ENCODE results near the gene YKT6. TPM values are rescaled to one million over a fixed set of nuclear protein-coding genes. Genes with fewer than 3 reads are reported as not detected.

YKT6 gene
- total and polyA plus RNA-seq, 2 donors (not counting 1 experiment from before 2014, with no cell fraction given): 36.5 to 62.3 TPM

DNA sequence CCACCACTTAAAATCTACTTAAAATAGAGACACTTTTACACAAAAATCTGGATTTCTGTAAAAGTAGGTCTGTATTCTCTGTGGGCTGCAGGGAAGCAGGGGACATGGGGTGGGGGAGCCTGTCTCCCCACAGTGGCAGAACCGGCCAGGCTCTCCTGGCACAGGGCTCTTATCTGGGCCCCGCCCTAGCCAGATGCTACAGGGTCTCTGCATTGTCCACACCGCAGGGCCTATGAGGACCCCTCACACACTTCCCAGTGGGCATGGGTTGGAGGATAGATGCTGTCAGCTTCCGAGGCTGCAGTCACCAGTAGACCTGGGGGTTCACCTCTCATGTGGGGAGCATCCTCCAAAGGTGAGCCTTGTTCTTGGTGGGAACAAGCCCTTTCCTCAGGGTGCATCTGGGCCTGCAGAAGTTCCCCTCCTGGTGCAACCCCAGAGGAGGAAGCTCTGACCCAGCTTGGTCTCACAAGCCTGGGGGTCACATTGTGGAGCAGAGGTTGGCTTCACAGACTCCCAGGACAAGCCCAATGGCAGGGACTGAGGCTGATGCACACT lies 44.2 kb upstream of the YKT6 start:
- H3K9me3 ChIP-seq (ENCODE audit: control extremely low read depth in 1 of 3, control insufficient read depth in 2 of 3, insufficient read depth in 1 of 3, low read length in 2 of 3): no peaks in the 10 kb centered on the region
- POLR2A ChIA-PET: no interaction called here
- CTCF ChIA-PET: no interaction called here
- no peaks in the 10 kb centered on the region for H3K79me2 ChIP-seq (ENCODE audit: control insufficient read depth, insufficient read depth, low read length)
- TF ChIP-seq EZH2 (IDR thresholded peaks at IDR 0.05; ENCODE audit: borderline replicate concordance, insufficient read depth, low read depth, low read length, poor library complexity, severe bottlenecking): no peak
- TF ChIP-seq CTCF (IDR thresholded peaks at IDR 0.05): no peak
- no peaks in the 10 kb centered on the region for H3K4me1 ChIP-seq (ENCODE audit: control insufficient read depth in 2 of 2, insufficient read depth in 2 of 2, low read length in 2 of 2)
- Mint-ChIP-seq H3K4me1 (no peaks in the 10 kb centered on the region), H3K27ac (no peak overlapping the region), H3K4me3 (no peak overlapping the region), H3K9me3 (ENCODE audit: insufficient read depth) (no peaks in the 10 kb centered on the region), H3K27me3 (no peaks in the 10 kb centered on the region)
- WGBS (ENCODE audit: insufficient coverage): 93% methylated on average over 4 of the region's 4 CpGs
- no peak overlapping the region for H3K4me2 ChIP-seq (replicated peaks; ENCODE audit: low read depth, low read length, poor library complexity, severe bottlenecking)
- no peak overlapping the region for H2AFZ ChIP-seq (ENCODE audit: insufficient read depth, low read depth, low read length, poor library complexity, severe bottlenecking)
- DNase-seq: no peak
- H3K27me3 ChIP-seq (replicated peaks in 1 of 4; ENCODE audit: control extremely low read depth in 1 of 4, control insufficient read depth in 3 of 4, insufficient read depth in 4 of 4, low read length in 3 of 4): no peaks in the 10 kb centered on the region
- no peaks in the 10 kb centered on the region for H4K20me1 ChIP-seq (ENCODE audit: control insufficient read depth, insufficient read depth, low read length, poor library complexity, severe bottlenecking)
- no peak overlapping the region for H3K4me3 ChIP-seq (ENCODE audit: control extremely low read depth in 1 of 5, extremely low read depth in 1 of 5, insufficient read depth in 1 of 5, low read depth in 2 of 5, low read length in 4 of 5)
- H3K36me3 ChIP-seq (replicated peaks in 1 of 2; ENCODE audit: control extremely low read depth in 1 of 2, control insufficient read depth in 1 of 2, extremely low read depth in 1 of 2, insufficient read depth in 2 of 2, low read length in 1 of 2): no peaks in the 10 kb centered on the region
- intact Hi-C loops (cut with micrococcal nuclease): no loop called here
- no peak for ATAC-seq (ENCODE audit: low read depth)
- no peak overlapping the region for H3K27ac ChIP-seq (ENCODE audit: low read length in 2 of 2)
- H3K9ac ChIP-seq (ENCODE audit: low read length): no peak overlapping the region

GRCh38 chr7:44157116-44158080 lies 43.4 kb upstream of the YKT6 start:
- intact Hi-C loops (cut with micrococcal nuclease): no loop called here
- no peak overlapping the region for H2AFZ ChIP-seq (ENCODE audit: insufficient read depth, low read depth, low read length, poor library complexity, severe bottlenecking)
- no peaks in the 10 kb centered on the region for H4K20me1 ChIP-seq (ENCODE audit: control insufficient read depth, insufficient read depth, low read length, poor library complexity, severe bottlenecking)
- no peaks in the 10 kb centered on the region for H3K4me1 ChIP-seq (ENCODE audit: control insufficient read depth in 2 of 2, insufficient read depth in 2 of 2, low read length in 2 of 2)
- ChIA-PET CTCF (no interaction called here), POLR2A (no interaction called here)
- no peaks in the 10 kb centered on the region for H3K27me3 ChIP-seq (replicated peaks in 1 of 4; ENCODE audit: control extremely low read depth in 1 of 4, control insufficient read depth in 3 of 4, insufficient read depth in 4 of 4, low read length in 3 of 4)
- no peak overlapping the region for H3K9ac ChIP-seq (ENCODE audit: low read length)
- no peaks in the 10 kb centered on the region for H3K79me2 ChIP-seq (ENCODE audit: control insufficient read depth, insufficient read depth, low read length)
- no peaks in the 10 kb centered on the region for H3K9me3 Mint-ChIP-seq (ENCODE audit: insufficient read depth)
- H3K27ac ChIP-seq (ENCODE audit: low read length in 2 of 2): no peak overlapping the region
- H3K4me1 Mint-ChIP-seq: no peaks in the 10 kb centered on the region
- H3K27me3 Mint-ChIP-seq: peaks cover 3% of the 10 kb centered on the region
- H3K36me3 ChIP-seq (replicated peaks in 1 of 2; ENCODE audit: control extremely low read depth in 1 of 2, control insufficient read depth in 1 of 2, extremely low read depth in 1 of 2, insufficient read depth in 2 of 2, low read length in 1 of 2): no peaks in the 10 kb centered on the region
- no peaks in the 10 kb centered on the region for H3K9me3 ChIP-seq (ENCODE audit: control extremely low read depth in 1 of 3, control insufficient read depth in 2 of 3, insufficient read depth in 1 of 3, low read length in 2 of 3)
- DNase-seq (no peak), ATAC-seq (ENCODE audit: low read depth) (no peak)
- no peak overlapping the region for H3K4me3 Mint-ChIP-seq
- no peak overlapping the region for H3K4me2 ChIP-seq (replicated peaks; ENCODE audit: low read depth, low read length, poor library complexity, severe bottlenecking)
- TF ChIP-seq CTCF (IDR thresholded peaks at IDR 0.05): no peak
- no peak for TF ChIP-seq EZH2 (IDR thresholded peaks at IDR 0.05; ENCODE audit: borderline replicate concordance, insufficient read depth, low read depth, low read length, poor library complexity, severe bottlenecking)
- H3K4me3 ChIP-seq (ENCODE audit: control extremely low read depth in 1 of 5, extremely low read depth in 1 of 5, insufficient read depth in 1 of 5, low read depth in 2 of 5, low read length in 4 of 5): no peak overlapping the region
- WGBS (ENCODE audit: insufficient coverage): 91% methylated on average over 14 of the region's 15 CpGs
- H3K27ac Mint-ChIP-seq: no peak overlapping the region

Measured in B cell (primary cell).